Breast epithelium (tissue), 4 donors: ENCODE data around the gene CCDC127. TPM values are rescaled to one million over a fixed set of nuclear protein-coding genes. Genes with fewer than 3 reads are reported as not detected.
A peak's percentile ranks its signal among the peaks of the same experiment; 100 is the strongest.

Experiments
- DNase-seq, 2 donors: peaks; one replicate each; pipeline ENCODE4 v3.0.0-alpha.2; 2019; ENCODE audit warnings: low spot score in 2 of 2
- H3K27ac ChIP-seq, 2 donors: fragments of 200-600 bp; sonication (generic) in 1 of 2; one replicate each; pipeline ENCODE4 v1.5.1; 2016 to 2019; ENCODE audit warnings: mild to moderate bottlenecking in 1 of 2
- H3K27me3 ChIP-seq, 2 donors: fragments of 200-600 bp; sonication (generic) in 1 of 2; one replicate each; pipeline versions ENCODE4 v1.5.1 to v1.6.0; 2017 to 2019; ENCODE audit warnings: control low read depth in 1 of 2, mild to moderate bottlenecking in 1 of 2
- H3K36me3 ChIP-seq: fragments of 200-600 bp; one replicate; pipeline ENCODE4 v1.5.1; 2019
- H3K4me1 ChIP-seq, 2 donors: fragments of 200-600 bp; sonication (generic); one replicate each; pipeline ENCODE4 v1.5.1; 2016 to 2019; ENCODE audit warnings: control low read depth in 1 of 2
- H3K4me3 ChIP-seq, 3 donors: fragments of 200-600 bp; sonication (generic); 1 replicate in 2 of 3; 2 replicates in 1 of 3; pipeline ENCODE4 v1.5.1; 2016 to 2019; ENCODE audit warnings: mild to moderate bottlenecking in 3 of 3, moderate library complexity in 2 of 3
- H3K9me3 ChIP-seq, 2 donors: fragments of 200-600 bp; sonication (generic) in 1 of 2; one replicate each; pipeline ENCODE4 v1.5.1; 2016 to 2019; ENCODE audit warnings: control low read depth in 1 of 2
- POLR2A ChIP-seq: fragments of 450-650 bp; IDR thresholded peaks from one replicate; pipeline ENCODE4 v1.6.1; 2016; ENCODE audit warnings: antibody characterized with exemption, mild to moderate bottlenecking, moderate library complexity
- POLR2AphosphoS5 ChIP-seq, 3 donors: sonication (generic); formaldehyde crosslinking; IDR thresholded peaks; one replicate each; pipeline ENCODE4 v1.6.1; 2017; ENCODE audit warnings: antibody characterized with exemption in 3 of 3
- intact Hi-C: fragments of 100-400 bp; cut with DNase I; formaldehyde crosslinking; loops from one replicate; pipeline ENCODE4 v1.15.1; 2023; ENCODE audit warnings: low total_unique reads
- total RNA-seq, 3 donors: library from RNA; depleted of rRNA; stranded (reverse); fragments of >200 nt; gene quantifications; one replicate each; pipeline ENCODE4 v1.1.0, GENCODE V29; 2016
- TF ChIP-seq, protein P1 (sequence below), 3 donors: fragments of 450-650 bp; IDR thresholded peaks; one replicate each; pipeline ENCODE4 v1.5.1; 2016 to 2017; ENCODE audit warnings: antibody characterized with exemption in 3 of 3, mild to moderate bottlenecking in 3 of 3, moderate library complexity in 3 of 3

The CCDC127 gene
- total RNA-seq, 3 donors from 2014 or later: 5.0 to 5.6 (median 5.3) TPM

DNA sequence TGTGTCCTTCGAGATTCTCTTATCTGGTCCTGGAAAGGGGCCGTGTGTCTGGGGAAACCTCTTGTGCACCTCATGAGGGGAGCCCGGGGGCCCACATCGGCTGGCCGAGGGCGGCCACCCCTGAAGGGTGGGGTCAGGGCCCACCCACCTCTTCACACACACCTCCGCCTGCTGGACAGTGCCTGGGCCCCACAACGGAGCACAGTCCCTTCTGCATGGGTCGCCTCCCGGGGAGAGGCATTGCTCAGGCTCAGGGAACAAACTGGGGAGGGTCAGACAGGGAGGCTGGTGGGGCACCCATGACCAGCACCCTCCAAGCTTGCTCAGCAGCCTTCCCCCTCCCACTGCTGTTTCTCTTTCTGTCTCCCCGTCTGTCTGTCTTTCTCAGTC lies 28.0 kb downstream of the CCDC127 start:
- H3K27me3 ChIP-seq: no peaks in the 10 kb centered on the region
- no peaks in the 10 kb centered on the region for H3K4me1 ChIP-seq
- no peak for TF ChIP-seq POLR2A
- TF ChIP-seq, protein P1, sequence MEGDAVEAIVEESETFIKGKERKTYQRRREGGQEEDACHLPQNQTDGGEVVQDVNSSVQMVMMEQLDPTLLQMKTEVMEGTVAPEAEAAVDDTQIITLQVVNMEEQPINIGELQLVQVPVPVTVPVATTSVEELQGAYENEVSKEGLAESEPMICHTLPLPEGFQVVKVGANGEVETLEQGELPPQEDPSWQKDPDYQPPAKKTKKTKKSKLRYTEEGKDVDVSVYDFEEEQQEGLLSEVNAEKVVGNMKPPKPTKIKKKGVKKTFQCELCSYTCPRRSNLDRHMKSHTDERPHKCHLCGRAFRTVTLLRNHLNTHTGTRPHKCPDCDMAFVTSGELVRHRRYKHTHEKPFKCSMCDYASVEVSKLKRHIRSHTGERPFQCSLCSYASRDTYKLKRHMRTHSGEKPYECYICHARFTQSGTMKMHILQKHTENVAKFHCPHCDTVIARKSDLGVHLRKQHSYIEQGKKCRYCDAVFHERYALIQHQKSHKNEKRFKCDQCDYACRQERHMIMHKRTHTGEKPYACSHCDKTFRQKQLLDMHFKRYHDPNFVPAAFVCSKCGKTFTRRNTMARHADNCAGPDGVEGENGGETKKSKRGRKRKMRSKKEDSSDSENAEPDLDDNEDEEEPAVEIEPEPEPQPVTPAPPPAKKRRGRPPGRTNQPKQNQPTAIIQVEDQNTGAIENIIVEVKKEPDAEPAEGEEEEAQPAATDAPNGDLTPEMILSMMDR (IDR thresholded peaks at IDR 0.05): no peak
- no peak for TF ChIP-seq POLR2AphosphoS5 (IDR thresholded peaks at IDR 0.05)
- H3K9me3 ChIP-seq: no peaks in the 10 kb centered on the region
- no peaks in the 10 kb centered on the region for H3K36me3 ChIP-seq
- no peak overlapping the region for H3K27ac ChIP-seq
- intact Hi-C loops: no loop called here
- no peak overlapping the region for H3K4me3 ChIP-seq
- DNase-seq: no peak

DNA sequence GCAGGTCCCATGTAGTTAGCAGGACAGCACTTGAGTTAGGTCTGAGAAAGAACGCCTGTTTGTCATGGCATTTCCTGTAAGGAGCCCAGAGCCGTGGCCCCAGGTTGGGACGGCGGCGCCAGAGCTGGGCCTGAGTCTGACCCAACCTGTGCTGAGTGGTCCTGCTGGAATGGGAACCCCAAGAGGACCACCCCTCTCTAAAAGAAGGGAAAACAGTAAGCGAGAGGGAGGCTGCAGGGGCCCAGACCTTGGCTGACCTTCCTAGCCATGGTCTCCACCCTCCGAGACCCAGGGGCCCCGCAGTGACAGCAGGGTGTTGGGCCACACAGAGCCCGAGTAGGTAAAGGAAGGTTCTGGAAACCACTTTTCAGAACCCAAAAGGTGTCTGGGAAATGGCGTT lies 28.5 kb downstream of the CCDC127 start:
- Histone ChIP-seq H3K36me3 (no peaks in the 10 kb centered on the region), H3K27ac (no peak overlapping the region), H3K4me1 (no peaks in the 10 kb centered on the region), H3K9me3 (no peaks in the 10 kb centered on the region), H3K4me3 (no peak overlapping the region), H3K27me3 (no peaks in the 10 kb centered on the region)
- no peak for DNase-seq
- intact Hi-C loops: no loop called here
- TF ChIP-seq, protein P1 (IDR thresholded peaks at IDR 0.05): no peak
- TF ChIP-seq POLR2AphosphoS5 (IDR thresholded peaks at IDR 0.05): no peak

DNA sequence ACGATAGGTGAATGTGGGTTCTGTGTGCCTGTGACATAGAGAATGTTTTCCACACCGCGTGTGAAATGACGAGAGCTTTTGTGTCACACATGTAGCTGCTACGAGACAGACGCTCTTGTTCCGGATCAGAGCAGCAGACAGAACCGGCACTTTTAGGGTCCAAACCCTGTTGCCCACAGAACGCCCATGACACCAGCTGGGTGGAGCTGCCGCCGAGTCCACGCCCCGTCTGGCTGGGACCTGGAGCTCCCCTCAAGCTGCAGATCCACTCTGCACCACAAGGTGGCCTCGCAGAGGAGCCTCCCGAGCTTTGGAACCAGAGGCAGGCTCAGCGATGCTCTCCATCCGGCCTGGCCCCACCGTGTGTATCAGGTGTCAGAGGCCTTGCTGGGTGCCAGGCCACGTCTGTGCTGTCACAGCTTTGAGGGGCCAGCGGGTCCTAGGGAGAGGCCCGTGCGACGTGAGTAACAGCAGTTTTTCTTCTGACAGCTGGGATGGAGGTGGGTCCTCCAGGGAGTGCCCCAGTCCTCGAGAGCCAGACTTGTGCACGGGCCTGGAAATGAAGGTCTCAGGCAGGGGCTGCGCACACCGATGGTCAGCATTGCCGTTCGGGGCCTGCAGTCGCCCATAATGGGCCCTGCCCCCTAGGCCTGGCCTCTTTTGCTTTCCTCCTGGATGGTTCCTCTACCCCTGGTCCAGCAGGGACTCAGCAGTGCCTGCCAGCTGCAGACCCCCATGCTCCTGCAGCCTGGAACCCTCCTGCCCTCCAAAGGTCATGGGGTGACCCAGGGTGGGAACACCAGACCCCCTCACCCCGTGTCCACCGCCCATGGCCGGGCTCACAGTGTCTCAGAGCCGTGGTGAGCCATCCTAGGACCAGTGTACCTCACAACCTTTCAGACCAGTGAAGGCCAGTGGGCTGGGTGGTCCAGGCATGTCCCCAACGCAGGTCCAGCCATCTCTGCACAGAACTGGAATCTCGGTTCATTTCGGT lies 29.2 kb downstream of the CCDC127 start:
- H3K9me3 ChIP-seq: no peaks in the 10 kb centered on the region
- H3K36me3 ChIP-seq: no peaks in the 10 kb centered on the region
- no peak overlapping the region for H3K27ac ChIP-seq
- peak; percentile 76 to 91 for DNase-seq
- intact Hi-C loops: no loop called here
- peak overlapping the region in 2 of 3 donors; percentile 38 to 55 for H3K4me3 ChIP-seq
- no peak for TF ChIP-seq POLR2AphosphoS5 (IDR thresholded peaks at IDR 0.05)
- TF ChIP-seq, protein P1 (IDR thresholded peaks at IDR 0.05): peak; percentile 85 to 90 (median 89)
- no peaks in the 10 kb centered on the region for H3K4me1 ChIP-seq
- H3K27me3 ChIP-seq: no peaks in the 10 kb centered on the region

DNA sequence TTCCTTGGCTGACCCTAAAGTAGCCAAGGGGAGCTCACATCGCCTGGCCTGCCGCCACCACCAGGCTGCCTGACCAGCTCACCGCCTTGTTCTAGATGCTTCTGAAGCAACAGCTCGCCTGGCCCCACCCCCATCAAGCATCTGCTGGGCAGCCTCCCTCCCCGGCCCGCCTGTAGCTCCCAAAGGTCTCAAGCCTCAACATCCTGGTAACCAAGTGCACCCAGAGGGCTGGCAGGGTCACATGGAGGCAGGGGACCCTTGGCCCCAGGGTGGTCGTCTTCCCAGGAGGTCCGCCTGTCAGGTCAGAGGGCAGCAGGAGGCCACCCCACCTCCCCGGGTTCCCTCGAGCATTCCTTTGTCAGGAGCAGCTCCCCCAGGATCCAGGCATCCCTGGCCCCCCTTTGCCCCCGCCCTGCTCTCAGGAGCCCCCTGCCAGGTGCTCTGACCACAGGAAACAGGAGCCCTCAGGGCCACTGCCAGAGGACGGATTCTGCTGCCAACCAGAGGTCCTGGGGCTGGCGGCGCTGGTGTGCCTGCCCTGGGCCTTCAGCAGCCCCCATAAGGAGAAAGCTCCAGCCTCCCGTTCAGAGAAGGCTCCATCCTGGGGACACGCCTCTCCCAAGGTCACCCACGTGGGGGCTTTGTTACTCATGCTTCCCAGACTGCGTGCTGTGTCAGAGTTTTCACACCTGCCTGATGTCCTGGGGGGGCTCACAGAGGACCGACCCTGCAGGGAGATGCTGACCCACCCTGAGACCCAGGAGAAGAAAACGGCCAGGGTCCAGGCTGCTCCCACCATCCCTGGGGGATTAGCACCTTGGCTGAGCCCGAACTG lies 30.1 kb downstream of the CCDC127 start:
- no peaks in the 10 kb centered on the region for H3K9me3 ChIP-seq
- peak overlapping the region in 2 of 3 donors; percentile 38 to 55 for H3K4me3 ChIP-seq
- H3K4me1 ChIP-seq: no peaks in the 10 kb centered on the region
- TF ChIP-seq, protein P1 (IDR thresholded peaks at IDR 0.05): no peak
- TF ChIP-seq POLR2A (no peak), POLR2AphosphoS5 (IDR thresholded peaks at IDR 0.05) (no peak)
- no peak for DNase-seq
- no peaks in the 10 kb centered on the region for H3K36me3 ChIP-seq
- H3K27me3 ChIP-seq: no peaks in the 10 kb centered on the region
- no peak overlapping the region for H3K27ac ChIP-seq
- intact Hi-C loops: no loop called here
